Mesenteric fat pad (tissue), 1 donor: Measurements from ENCODE around the gene CSF3R. TPM values are rescaled to one million over a fixed set of nuclear protein-coding genes. Genes with fewer than 3 reads are reported as not detected.
A peak's percentile ranks its signal among the peaks of the same experiment; 100 is the strongest.
"Not testable (repeated sequence)": the region's sequence is repeated elsewhere in the genome, so short reads cannot be mapped to it uniquely, and the experiment has no call there.

Source experiments
- DNase-seq: peaks from one replicate; pipeline ENCODE4 v3.0.0-alpha.2; 2020; ENCODE audit warnings: low spot score
- total RNA-seq: library from RNA; stranded (reverse); fragmentation: NEBNext Ultra II Directional; extraction: Animal tissue kit (Norgen Biotek cat#: 25700); gene quantifications from one replicate; pipeline ENCODE4 v1.2.1, GENCODE V29; 2021
- donor health status: DM: yes; HTN: yes; CAD: no.

Gene CSF3R
- total RNA-seq, 1 donor from 2014 or later, result 82.0 TPM

DNA sequence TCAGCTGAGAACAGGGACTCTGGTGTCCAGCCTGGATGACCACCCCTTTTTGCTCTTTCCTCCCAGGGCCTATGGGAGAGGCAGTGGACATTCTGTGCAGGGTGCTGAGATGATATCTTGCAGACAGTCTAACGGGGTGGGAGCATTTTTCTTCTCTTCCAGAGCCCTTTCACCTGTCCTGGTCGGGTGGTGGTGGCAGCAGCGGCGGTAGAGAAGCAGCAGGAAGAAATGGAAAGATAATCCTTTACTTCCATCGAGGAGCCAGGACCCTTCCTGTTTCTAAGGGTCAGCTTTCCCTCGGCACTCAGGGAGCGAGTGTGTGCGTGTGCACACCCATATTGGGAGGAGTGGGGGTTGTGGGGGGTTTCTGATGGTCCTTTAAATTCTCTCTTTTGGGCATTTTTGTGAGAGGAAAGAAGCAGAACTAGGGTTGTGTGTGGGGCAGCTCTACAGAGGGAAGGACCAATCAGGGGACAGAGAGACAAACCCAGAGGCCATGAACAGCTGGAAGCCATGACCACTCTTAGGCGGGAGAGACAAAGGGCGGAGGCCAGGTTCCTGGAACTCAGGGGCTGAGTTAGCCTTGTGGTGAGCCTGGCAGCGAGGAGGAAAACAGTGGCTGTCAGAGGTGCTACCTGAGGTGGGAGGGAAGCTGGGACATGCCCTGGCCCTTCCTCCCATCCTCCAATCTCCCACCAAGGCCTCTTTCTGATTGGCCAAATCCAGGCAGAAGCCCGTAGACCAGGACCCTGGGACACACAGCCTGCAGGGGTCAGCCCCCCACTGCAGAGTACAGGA is 31.2 kb upstream of the CSF3R start:
- DNase-seq, result peak; percentile 75

DNA sequence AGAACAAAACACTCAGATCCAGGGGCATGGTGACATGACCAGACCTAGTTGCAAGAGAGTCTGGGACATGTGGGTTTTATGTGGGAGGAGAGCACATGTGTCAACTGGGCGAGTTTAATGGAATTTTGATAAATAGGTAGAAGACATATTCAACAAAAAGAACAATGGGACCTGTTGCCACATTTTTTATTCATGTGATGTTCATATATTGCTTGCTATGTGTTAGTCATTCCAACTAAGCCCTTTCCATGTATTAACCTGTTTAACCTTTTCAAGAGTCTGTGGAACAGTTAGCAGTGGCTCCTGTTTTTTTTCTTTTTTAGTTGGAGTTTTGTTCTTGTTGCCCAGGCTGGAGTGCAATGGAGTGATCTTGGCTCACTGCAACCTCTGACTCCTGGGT is 30.1 kb upstream of the CSF3R start:
- no peak for DNase-seq

DNA sequence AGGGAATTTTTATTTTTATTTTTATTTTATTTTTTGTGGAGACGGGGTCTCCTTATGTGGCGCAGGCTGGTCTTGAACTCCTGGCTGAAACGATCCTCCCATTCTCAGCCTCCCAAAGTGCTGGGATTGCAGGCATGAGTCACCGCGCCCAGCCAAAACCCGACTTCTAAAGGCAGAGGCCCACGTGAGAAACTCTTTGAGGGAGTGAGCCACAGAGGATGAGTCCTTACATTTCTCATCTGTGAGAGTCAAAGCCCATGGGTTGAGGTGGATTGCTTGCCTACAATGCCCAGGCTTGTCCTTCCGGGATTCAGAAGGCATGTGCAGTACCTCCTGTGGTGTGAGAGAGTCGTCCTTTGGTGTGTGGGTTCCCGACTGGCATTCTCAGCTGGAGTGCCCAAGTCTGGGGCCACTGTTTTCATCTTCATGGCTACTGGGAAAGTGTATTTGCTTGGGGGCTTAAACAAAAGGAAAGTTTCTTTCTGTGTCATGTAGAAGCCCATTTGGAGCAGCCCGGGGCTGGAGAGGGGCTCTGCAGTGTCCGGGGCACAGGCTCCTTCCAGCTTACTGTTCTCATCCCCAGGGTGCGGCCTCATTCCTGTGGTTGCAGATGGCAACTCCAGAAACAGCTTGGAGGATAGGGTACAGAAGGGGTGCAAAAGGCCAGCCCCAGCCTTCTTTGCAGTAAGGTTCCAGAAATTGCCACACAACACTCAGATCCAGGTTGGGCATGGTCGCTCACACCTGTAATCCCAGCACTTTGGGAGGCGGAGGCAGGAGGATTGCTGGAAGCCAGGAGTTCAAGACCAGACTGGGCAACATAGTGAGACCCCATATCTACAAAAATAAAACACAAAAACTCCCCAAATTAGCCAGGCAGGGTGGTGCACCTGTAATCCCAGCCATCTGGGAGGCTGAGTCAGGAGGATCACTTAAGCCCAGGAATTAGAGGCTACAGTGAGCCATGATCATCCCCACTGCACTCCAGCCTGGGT is 29.4 kb upstream of the CSF3R start:
- peak; percentile 67 for DNase-seq

DNA sequence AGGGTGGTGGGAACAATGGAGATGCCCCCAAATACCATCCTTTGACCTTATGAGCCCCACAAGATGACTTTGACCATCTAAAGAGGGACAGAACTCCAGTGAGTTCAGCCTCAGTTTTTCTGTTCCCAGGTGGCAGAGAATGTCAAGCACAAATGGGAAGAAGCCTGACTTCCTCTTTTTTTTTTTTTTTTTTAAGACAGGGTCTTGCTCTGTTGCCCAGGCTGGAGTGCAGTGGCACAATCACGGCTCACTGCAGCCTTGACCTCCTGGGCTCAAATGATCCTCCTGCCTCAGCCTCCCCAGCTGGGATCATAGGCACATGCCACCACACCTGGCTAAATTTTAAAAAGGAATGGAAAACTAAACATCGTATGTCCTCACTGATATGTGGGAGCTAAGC is 28.5 kb upstream of the CSF3R start:
- peak; percentile 9 for DNase-seq

DNA sequence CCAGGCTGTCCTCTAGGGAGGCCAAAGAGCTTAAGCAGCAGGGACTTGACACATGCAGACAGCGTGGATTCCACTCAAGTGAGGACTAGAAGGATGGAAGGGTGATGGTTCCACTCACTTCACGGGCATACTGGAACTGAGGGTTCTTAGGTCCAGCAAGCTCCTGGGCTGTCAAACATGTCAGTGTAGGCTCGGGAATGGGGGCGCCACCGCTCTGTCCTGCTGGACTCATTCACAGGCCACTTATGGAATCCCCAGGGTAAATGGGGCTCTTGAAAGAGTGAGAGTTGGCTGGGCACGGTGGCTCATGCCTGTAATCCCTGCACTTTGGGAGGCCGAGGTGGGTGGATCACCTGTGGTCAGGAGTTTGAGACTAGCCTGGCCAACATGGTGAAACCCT is 27.7 kb upstream of the CSF3R start:
- peak; percentile 79 for DNase-seq

DNA sequence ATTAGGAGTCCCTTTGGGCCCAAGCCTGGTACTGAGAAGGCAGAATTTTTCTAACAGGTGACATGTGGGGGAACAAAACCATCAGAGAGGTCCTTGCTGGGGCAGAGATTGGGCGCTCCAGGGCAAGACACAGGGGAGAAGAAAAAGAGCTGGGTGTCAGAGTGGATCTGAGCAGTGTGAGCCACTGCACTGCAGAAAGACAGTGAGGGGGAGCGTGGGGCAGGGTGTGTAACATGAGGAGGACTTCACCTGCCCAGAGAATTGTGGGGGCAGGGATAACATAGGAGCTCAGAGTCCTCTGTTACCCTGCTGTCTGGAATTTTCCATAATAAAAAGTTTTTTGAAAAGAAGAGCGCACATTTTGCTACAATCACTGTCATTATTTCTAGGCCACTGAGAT is 25.5 kb upstream of the CSF3R start:
- DNase-seq, result peak; percentile 49

DNA sequence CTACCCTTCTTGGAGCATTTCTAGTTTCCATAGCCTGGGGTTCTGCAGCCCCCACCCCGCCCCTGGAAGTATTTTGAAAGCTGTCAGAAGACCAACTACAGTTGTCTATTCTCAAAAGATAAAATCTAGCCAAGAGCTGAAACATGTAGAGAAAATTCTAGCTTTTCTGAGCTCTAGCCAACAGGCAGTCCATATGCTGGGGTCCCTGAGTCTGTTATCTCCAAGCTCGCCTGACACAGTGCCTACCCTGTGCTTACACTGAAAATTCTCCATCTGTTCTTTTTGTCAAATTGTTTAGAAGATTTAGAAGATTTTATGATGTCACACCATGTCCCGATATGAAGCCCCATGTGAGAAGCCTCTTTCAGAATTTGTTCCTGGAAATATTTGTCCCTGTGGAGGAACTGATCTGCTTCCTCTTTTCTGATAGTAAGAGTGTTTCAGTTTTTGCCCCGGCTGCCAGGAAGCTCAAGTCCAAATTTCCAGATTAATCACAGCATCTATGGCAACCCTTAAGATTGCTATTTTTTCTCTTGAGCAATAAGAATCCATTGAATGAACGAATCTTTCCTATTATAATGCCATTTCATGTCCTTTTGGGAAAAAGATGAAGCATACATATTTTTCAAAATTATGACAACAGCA is 23.7 kb upstream of the CSF3R start:
- peak; percentile 39 for DNase-seq

DNA sequence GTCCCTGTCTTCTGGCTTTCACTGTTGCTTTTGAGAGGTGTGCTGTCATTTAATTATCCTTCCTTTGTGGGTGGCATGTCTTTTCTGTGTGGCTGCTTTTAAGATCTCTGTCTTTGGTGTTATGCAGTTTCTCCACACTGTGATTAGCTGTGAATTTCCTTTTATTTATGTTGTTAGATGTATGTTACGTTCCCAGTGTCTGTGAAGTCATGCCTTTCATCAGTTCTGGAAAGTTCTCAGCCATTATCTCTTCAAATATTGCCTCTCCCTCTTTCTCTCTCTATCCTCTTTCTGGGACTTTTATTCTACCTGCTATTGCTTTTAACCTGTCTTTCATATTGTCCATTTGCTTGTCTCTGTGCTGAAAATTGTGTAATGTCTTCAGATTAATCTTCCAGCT is 21.0 kb upstream of the CSF3R start:
- DNase-seq, result no peak

DNA sequence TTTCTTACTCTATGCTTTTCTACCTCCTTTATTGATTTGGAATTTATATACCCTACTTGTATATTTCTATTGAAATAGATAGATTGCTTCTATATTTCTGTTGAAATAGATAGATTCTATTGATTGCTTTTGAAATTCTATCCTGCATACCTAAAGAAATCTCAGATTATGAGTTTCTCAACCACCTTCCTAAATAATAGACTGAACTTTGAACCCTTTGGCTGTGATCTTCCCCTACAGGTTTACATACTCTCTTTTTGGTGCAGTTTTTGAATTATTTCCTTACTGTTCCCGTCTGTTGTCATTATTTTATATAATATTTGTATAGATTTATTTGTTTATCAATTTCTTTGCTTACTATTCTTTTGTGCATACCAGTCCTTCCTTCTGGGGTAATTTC is 20.4 kb upstream of the CSF3R start:
- DNase-seq, result no peak

DNA sequence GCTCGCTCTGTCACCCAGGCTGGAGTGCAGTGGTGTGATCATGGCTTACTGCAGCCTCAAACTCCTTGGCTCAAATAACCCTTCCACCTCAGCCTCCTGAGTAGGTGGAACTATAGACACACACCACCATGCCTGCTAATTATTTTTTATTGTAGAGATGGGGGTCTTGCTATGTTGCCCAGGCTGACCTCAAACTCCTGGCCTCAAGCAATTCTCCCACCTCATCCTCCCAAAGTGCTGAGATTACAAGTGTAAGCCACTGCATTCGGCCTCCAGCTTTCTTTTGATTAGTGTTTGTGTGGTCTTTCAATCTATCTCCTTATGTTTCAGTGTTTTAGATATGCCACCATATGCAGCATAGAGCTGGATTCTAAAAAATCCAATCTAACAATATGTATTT is 19.9 kb upstream of the CSF3R start:
- DNase-seq, result peak; percentile 14

DNA sequence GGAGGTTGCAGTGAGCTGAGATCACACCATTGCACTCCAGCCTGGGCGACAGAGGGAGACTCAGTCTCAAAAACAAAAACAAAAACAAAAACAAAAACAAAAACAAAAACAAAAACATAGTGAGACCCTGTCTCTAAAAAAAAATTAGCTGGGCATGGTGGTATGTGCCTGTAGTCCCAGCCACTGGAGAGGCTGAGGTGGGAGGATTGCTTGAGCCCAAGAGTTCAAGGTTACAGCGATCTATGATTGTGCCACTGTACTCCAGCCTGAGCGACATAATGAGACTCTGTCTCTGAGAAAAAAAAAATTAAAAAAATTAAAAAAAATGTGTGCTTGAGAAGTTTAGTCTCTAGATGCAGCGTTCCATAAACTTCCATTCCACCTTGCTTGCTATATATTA is 19.2 kb upstream of the CSF3R start:
- DNase-seq, result not testable (repeated sequence)

DNA sequence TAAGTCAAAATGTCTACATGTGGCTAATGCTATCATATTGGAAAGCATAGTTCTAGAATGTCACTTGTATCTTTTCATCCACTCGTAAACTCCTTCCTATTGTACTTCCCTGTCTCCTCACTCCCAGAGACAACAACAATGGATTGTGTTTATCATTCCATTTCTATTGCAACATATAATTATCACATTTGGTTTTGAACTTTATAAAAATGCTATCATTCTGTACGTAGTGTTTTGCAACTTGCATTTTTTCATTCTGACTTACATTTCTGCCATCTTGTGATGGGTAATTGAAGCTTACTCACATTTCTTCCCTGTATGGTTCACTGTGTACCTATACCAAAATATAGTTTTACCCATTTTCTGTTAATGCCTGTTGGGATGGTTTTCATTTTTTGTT is 14.5 kb upstream of the CSF3R start:
- no peak for DNase-seq

DNA sequence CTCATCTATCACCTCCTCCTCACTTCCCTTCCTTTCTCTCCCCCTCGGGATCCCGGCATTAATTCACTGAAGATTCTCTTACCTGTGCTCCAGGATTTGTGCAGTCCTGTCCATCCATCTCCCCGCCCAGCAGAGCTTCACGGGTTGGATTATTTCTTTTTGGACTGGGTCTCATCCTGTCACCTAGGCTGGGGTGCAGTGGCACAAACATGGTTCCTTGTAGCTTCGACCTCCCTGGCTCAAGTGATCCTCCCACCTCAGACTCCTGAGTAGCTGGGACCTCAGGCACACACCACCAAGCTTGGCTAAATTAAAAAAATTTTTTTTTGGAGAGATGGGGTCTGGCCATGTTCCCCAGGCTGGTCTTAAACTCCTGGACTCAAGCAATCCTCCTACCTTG is 12.3 kb upstream of the CSF3R start:
- peak; percentile 55 for DNase-seq

DNA sequence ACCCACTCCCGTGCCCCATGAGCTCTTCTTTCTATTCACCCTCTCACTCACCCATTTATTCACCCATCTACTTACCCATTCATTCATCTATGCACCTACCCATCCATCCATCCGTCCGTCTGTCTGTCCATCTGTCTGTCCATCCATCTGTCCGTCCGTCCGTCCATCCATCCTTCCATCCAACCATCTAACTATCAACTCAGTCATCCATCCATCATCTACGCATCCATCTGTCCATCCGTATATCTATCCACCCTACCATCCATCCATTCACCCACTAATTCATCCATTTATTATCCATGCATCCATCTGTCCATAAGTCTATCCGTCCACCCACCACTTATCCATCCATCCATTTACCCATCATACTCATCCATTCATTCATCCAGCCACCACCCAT is 10.8 kb upstream of the CSF3R start:
- peak; percentile 39 for DNase-seq

DNA sequence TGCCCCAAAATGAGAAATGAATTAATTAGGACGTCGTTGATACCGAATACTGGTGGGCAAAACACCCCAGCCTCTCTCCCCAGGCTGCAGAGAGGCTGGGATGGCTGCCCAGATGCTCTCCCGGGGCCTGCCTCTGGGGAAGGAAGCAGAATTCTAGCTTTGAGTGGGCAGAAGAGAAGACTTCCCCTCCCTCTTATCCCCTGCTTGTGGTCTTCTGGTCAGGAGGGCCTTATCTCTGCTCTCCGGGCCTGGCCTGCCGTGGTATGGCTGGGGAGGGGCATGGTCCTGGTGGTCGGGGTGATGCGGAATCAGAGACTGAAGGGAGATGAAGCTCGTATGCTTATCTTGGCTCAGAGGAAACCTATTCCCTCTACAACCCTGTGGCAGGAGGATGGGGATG is 9.8 kb upstream of the CSF3R start:
- DNase-seq, result peak; percentile 53

DNA sequence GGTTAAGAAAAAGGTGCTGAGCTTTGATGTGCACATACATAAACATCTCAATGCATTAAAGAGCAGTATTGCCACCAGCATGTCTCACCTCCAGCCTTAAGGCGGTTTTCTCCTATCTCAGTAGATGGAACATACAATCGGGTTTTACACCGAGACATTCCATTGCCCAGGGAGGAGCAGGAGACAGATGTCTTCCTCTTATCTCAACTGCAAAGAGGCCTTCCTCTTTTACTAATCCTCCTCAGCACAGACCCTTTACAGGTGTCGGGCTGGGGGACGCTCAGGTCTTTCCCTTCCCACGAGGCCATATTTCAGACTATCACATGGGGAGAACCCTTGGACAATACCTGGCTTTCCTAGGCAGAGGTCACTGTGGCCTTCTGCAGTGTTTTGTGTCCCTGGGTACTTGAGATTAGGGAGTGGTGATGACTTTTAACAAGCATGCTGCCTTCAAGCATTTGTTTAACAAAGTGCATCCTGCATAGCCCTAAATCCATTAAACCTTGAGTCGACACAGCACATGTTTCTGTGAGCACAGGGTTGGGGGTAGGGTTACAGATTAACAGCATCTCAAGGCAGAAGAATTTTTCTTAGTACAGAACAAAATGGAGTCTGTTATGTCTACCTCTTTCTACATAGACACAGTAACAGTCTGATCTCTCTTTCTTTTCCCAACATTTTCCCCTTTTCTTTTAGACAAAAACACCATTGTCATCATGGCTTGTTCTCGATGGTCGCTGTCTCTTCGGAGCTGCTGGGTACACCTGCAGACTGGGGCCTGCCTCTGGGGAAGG is 6.7 kb upstream of the CSF3R start:
- DNase-seq, result not testable (repeated sequence)

DNA sequence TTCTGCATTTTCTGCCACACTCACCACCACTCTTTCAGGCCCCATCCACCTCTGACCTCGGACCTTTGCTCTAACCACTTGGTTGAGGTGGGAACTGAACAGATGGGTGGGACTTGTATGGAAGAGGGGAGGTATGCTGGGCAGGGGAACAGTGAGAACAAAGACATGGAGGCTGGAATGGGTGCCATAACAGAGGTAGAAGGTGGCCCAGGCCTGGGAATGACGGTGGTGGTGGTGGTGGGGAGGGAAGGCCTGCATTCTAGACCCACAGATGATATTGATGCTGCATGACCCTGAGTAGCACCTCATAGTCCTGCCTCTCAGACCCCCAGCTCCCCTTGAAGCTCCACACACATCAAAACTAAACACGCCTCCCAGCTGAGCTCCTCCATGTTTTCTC is 5.2 kb upstream of the CSF3R start:
- DNase-seq, result no peak

DNA sequence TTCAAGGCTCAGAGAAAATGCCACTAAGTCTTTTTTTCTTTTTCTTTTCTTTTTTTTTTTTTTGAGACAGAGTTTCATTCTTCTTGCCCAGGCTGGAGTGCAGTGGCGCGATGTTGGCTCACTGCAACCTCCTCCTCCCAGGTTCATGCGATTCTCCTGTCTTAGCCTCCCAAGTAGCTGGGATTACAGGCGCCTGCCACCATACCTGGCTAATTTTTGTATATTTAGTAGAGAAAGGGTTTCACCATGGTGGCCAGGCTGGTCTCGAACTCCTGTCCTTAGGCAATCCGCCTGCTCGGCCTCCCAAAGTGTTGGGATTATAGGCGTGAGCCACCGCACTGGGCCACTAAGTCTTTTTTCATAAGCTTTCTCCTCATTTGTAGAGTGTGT is 4.6 kb upstream of the CSF3R start:
- peak; percentile 43 for DNase-seq

DNA sequence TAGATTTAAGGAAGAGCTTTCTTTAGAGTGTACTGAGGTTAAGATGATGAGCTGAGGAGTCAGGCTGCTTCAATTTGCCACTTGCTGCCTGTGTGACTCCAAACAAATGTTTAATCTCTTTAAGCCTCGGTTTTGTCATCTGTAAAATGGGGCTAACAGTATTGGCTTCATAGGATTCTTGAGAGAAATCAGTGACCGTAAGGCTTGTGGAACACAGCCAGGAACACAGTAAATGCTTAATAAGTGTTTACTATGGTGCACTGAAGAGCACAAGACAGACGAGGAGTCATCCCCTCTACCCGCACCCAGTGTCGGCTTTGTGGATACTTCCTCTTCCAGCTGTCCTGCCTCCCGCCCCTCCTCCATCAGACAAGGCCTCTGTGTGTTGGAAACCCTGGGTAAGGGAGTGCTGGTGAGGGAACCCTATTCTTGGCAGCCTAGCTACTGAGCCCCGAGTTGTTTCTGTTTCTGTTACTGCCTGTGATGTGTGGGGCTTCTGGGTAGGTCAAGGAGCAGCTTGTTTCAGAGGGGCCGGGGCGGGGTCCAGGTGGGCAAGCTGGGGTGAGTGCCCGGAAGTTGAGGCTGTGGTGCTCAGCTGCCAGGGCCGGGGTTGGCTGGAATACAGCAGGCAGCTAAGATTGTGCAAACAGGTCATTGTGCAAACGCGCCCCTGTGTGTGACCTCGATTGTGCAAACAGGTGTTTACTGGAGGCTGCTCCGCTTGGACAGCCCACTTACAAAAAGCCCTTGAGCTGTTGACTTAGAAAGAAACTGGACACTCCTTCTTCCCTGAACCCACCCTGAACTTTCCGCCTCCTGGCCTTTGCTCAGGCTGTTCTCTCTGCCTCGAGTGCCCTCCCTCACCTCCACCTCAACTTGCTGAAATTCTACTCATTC is 4.0 kb upstream of the CSF3R start:
- peak; percentile 90 for DNase-seq

DNA sequence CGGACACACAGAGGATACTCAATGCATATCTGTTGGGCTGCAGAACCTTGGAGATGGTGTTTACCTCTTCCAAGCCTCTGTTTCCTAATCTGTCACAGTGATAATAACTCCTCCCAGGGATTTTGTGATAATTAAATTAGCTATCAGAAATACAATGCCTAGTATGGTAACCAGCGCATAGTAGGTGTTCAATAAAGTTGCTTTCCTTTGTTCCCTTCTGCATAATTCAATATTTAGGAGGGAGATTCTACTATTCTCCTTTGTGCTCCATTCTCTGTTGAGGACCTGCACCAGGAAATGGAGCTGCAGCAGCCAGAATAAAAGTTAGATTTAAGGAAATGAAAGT is 3.4 kb upstream of the CSF3R start:
- DNase-seq, result no peak
